PC-3 (cell line): Measurements from ENCODE around the gene SLC41A3. TPM values are rescaled to one million over a fixed set of nuclear protein-coding genes. Genes with fewer than 3 reads are reported as not detected.

ENCODE experiments used
- ATAC-seq: fragments of 200-7000 bp; cut with Tn5 transposase; 2 replicates; pipeline ENCODE4 v1.9.1; 2020; ENCODE audit warnings: mild to moderate bottlenecking, moderate library complexity
- BruUV-seq: library from RNA; stranded (reverse); fragments of 400-500 nt; replicated peaks from 2 replicates; lab custom pipeline; 2021; lab: Mats Ljungman, UMichigan
- CTCF ChIA-PET: fragments of 300-600 bp; sonication (Branson Sonifier 250); formaldehyde crosslinking; loops from one replicate; lab custom pipeline; 2022; ENCODE audit warnings: antibody characterized with exemption; lab: Charles Lee
- POLR2A ChIA-PET: fragments of 300-600 bp; sonication (Branson Sonifier 250); formaldehyde crosslinking; loops from one replicate; lab custom pipeline; 2022; ENCODE audit warnings: antibody characterized with exemption; ENCODE audit not compliant: unreplicated experiment; lab: Charles Lee
- DNase-seq: peaks from one replicate; pipeline ENCODE4 v3.0.0-alpha.2; 2015
- H2AFZ ChIP-seq: fragments of 300-600 bp; sonication (generic); 2 replicates; pipeline ENCODE4 v1.6.0; 2016; ENCODE audit warnings: antibody characterized with exemption, low read length
- H3F3A ChIP-seq: fragments of 300-600 bp; sonication (generic); one replicate; pipeline ENCODE4 v1.6.0; 2017; ENCODE audit warnings: antibody characterized with exemption, low read length, control low read depth, mild to moderate bottlenecking; ENCODE audit not compliant: unreplicated experiment
- H3K27ac ChIP-seq: fragments of 300-600 bp; sonication (generic); 2 replicates; pipeline ENCODE4 v1.5.1; 2016; ENCODE audit warnings: mild to moderate bottlenecking, low read length
- H3K27me3 ChIP-seq: fragments of 300-600 bp; sonication (generic); 2 replicates; pipeline ENCODE4 v1.6.1; 2016; ENCODE audit warnings: low read length, mixed read lengths
- H3K36me3 ChIP-seq: fragments of 300-600 bp; sonication (generic); 2 replicates; pipeline ENCODE4 v1.6.1; 2016; ENCODE audit warnings: low read depth, mixed run types, low read length, mixed read lengths
- H3K4me1 ChIP-seq: fragments of 300-600 bp; sonication (generic); 2 replicates; pipeline ENCODE4 v1.5.1; 2016; ENCODE audit warnings: low read length; ENCODE audit not compliant: insufficient read depth
- H3K4me2 ChIP-seq: fragments of 300-600 bp; sonication (generic); 2 replicates; pipeline ENCODE4 v1.6.0; 2016; ENCODE audit warnings: low read length
- H3K4me3 ChIP-seq: fragments of 300-600 bp; sonication (generic); 2 replicates; pipeline ENCODE4 v1.5.1; 2016; ENCODE audit warnings: mild to moderate bottlenecking, low read length, mixed read lengths
- H3K79me2 ChIP-seq: fragments of 300-600 bp; sonication (generic); 2 replicates; pipeline ENCODE4 v1.6.1; 2017; ENCODE audit warnings: low read length, mixed read lengths
- H3K9ac ChIP-seq: fragments of 300-600 bp; sonication (generic); 2 replicates; pipeline ENCODE4 v1.6.0; 2016; ENCODE audit warnings: mild to moderate bottlenecking, low read length
- H3K9me2 ChIP-seq: fragments of 300-600 bp; sonication (generic); replicated peaks from 2 replicates; pipeline ENCODE4 v1.6.1; 2016; ENCODE audit warnings: mixed run types, low read length, mixed read lengths
- H3K9me3 ChIP-seq: fragments of 300-600 bp; sonication (generic); 2 replicates; pipeline ENCODE4 v1.6.1; 2016; ENCODE audit warnings: low read length, mixed read lengths
- H4K20me1 ChIP-seq: fragments of 300-600 bp; sonication (generic); 2 replicates; pipeline ENCODE4 v1.6.1; 2016; ENCODE audit warnings: low read length, mixed read lengths
- EZH2 ChIP-seq: fragments of 300-600 bp; sonication (generic); IDR thresholded peaks from one replicate; pipeline ENCODE4 v1.6.1; 2017; ENCODE audit warnings: antibody characterized with exemption, mild to moderate bottlenecking, low read length; ENCODE audit not compliant: unreplicated experiment
- EZH2phosphoT487 ChIP-seq: fragments of 300-600 bp; sonication (generic); IDR thresholded peaks from 2 replicates; pipeline ENCODE4 v1.6.1; 2018; ENCODE audit warnings: mild to moderate bottlenecking, antibody characterized with exemption, low read length, borderline replicate concordance
- intact Hi-C: fragments of 100-400 bp; cut with micrococcal nuclease; formaldehyde crosslinking; loops from 2 replicates; pipeline ENCODE4 v1.9.0; 2023
- total RNA-seq: library from RNA; depleted of rRNA; stranded (reverse); fragments of >200 nt; gene quantifications from 2 replicates; pipeline ENCODE4 v1.2.3, GENCODE V29; 2014
- TF ChIP-seq, protein P1 (sequence below): fragments of 300-600 bp; sonication (generic); conservative IDR thresholded peaks from 2 replicates; pipeline ENCODE4 v1.5.1; 2017; ENCODE audit warnings: antibody characterized with exemption, low read depth, mild to moderate bottlenecking, low read length

SLC41A3 gene
- total RNA-seq, 1 experiment from 2014 or later: 29.8 TPM

DNA sequence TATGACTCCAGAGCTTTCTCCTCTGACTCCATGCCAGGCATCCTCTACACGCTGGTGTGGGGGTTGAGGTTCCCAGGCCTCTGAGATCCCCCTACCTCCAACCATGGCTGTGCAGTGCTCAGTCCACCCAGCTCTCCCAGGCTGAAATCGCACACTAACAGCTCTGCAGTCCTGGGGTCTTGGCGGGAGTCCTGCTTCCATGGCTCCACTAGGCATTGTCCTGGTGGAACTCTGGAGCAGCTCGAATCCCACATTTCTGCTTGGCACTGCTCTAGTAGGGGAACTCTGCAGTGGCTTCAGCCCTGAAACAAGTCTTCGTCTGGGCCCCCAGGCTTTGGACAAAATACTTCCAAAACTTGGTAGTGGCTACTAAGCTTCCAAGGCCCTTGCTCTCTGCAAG lies 64.2 kb downstream of the SLC41A3 start:
- DNase-seq (no peak), ATAC-seq (no peak)
- Histone ChIP-seq H3F3A (no peaks in the 10 kb centered on the region), H3K36me3 (no peaks in the 10 kb centered on the region), H3K79me2 (no peaks in the 10 kb centered on the region), H3K9ac (no peak overlapping the region), H2AFZ (no peak overlapping the region), H3K4me2 (no peak overlapping the region), H3K4me3 (no peak overlapping the region), H3K9me3 (no peaks in the 10 kb centered on the region), H4K20me1 (no peaks in the 10 kb centered on the region), H3K27ac (no peak overlapping the region), H3K27me3 (no peaks in the 10 kb centered on the region), H3K9me2 (no peaks in the 10 kb centered on the region), H3K4me1 (no peaks in the 10 kb centered on the region)
- no TSS peak for BruUV-seq
- CTCF ChIA-PET: no interaction called here
- POLR2A ChIA-PET: no interaction called here
- intact Hi-C loops: no loop called here
- no peak for TF ChIP-seq EZH2
- TF ChIP-seq EZH2phosphoT487: no peak

DNA sequence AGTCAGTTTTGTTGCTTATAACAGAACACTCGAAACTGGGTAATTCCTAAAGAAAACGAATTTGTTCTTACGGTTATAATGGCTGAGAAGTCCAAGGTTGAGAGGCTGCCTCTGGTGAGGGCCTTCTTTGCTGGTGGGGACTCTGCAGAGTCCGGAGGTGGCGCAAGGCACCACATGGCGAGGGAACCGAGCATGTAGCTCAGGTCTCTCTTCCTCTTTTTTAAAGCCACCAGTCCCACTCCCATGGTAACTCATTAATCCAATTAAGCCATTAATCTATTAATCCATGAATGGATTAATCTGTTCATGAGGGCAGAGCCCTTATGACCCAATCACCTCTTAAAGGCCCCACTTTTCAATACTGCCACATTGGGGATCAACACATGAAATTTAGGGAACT lies 64.9 kb downstream of the SLC41A3 start:
- TF ChIP-seq, protein P1, sequence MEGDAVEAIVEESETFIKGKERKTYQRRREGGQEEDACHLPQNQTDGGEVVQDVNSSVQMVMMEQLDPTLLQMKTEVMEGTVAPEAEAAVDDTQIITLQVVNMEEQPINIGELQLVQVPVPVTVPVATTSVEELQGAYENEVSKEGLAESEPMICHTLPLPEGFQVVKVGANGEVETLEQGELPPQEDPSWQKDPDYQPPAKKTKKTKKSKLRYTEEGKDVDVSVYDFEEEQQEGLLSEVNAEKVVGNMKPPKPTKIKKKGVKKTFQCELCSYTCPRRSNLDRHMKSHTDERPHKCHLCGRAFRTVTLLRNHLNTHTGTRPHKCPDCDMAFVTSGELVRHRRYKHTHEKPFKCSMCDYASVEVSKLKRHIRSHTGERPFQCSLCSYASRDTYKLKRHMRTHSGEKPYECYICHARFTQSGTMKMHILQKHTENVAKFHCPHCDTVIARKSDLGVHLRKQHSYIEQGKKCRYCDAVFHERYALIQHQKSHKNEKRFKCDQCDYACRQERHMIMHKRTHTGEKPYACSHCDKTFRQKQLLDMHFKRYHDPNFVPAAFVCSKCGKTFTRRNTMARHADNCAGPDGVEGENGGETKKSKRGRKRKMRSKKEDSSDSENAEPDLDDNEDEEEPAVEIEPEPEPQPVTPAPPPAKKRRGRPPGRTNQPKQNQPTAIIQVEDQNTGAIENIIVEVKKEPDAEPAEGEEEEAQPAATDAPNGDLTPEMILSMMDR: no peak
- TF ChIP-seq EZH2phosphoT487 (no peak), EZH2 (no peak)
- ATAC-seq (no peak), DNase-seq (no peak)
- intact Hi-C loops: no loop called here
- no peak overlapping the region for H3K9ac ChIP-seq
- H4K20me1 ChIP-seq: no peaks in the 10 kb centered on the region
- H3K9me3 ChIP-seq: no peaks in the 10 kb centered on the region
- H3K4me3 ChIP-seq: no peak overlapping the region
- H3K79me2 ChIP-seq: no peaks in the 10 kb centered on the region
- no peaks in the 10 kb centered on the region for H3K27me3 ChIP-seq
- H3K27ac ChIP-seq: no peak overlapping the region
- no peaks in the 10 kb centered on the region for H3K9me2 ChIP-seq
- no TSS peak for BruUV-seq
- CTCF ChIA-PET: no interaction called here
- no peaks in the 10 kb centered on the region for H3K4me1 ChIP-seq
- POLR2A ChIA-PET: no interaction called here
- H2AFZ ChIP-seq: no peak overlapping the region
- no peaks in the 10 kb centered on the region for H3K36me3 ChIP-seq
- H3F3A ChIP-seq: no peaks in the 10 kb centered on the region
- H3K4me2 ChIP-seq: no peak overlapping the region

DNA sequence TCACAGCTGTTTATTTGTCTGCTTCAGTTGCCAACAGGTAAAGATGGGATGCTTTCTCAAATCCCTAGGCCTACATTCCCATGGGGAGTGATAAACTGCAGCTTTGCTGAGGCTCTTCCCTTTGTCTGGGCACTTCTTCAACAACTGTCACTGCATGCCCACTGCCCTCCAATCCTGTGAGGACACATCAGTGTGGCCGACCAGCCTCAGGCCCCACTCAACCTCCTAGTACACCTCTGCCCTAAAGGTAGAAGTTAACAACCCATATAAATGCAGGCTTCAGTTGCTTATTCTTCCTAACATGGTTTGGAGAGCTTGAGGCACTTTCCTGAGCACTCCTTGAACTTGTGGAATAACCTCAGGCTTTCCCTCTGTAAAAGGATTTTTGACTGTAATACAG lies 65.4 kb downstream of the SLC41A3 start:
- no peak overlapping the region for H3K4me2 ChIP-seq
- no peak for TF ChIP-seq EZH2phosphoT487
- TF ChIP-seq, protein P1: no peak
- TF ChIP-seq EZH2: no peak
- no peaks in the 10 kb centered on the region for H3K27me3 ChIP-seq
- no peaks in the 10 kb centered on the region for H3F3A ChIP-seq
- intact Hi-C loops: no loop called here
- no peak overlapping the region for H3K27ac ChIP-seq
- H3K4me1 ChIP-seq: no peaks in the 10 kb centered on the region
- H3K9ac ChIP-seq: no peak overlapping the region
- no peaks in the 10 kb centered on the region for H3K9me3 ChIP-seq
- DNase-seq: no peak
- ChIA-PET CTCF (no interaction called here), POLR2A (no interaction called here)
- no peak for ATAC-seq
- H3K4me3 ChIP-seq: no peak overlapping the region
- H2AFZ ChIP-seq: no peak overlapping the region
- H3K79me2 ChIP-seq: no peaks in the 10 kb centered on the region
- H3K36me3 ChIP-seq: no peaks in the 10 kb centered on the region
- H4K20me1 ChIP-seq: no peaks in the 10 kb centered on the region
- BruUV-seq: no TSS peak
- no peaks in the 10 kb centered on the region for H3K9me2 ChIP-seq
